K562 (cell line): ENCODE measurements around the gene TPX2. TPM values are rescaled to one million over a fixed set of nuclear protein-coding genes. Genes with fewer than 3 reads are reported as not detected.

Experiments
- BHLHE40 ChIP-seq: IDR thresholded peaks from 2 replicates; pipeline ENCODE4 v1.6.1; 2011; ENCODE audit warnings: low read length, improper control_type of control experiment
- CBFA2T2 ChIP-seq: fragments of 450-650 bp; conservative IDR thresholded peaks from 2 replicates; pipeline ENCODE4 v1.6.1; 2017; ENCODE audit warnings: mild to moderate bottlenecking
- CBX8 ChIP-seq: fragments of 200-600 bp; sonication (generic); IDR thresholded peaks from 2 replicates; pipeline ENCODE4 v1.6.1; 2012; ENCODE audit warnings: borderline replicate concordance, mixed run types, low read depth, mild to moderate bottlenecking, moderate library complexity, mixed read lengths, low read length, control low read depth, inconsistent platforms; ENCODE audit not compliant: poor library complexity, severe bottlenecking; ENCODE audit errors: extremely low read depth
- CHD2 ChIP-seq: IDR thresholded peaks from 2 replicates; pipeline ENCODE4 v1.6.1; 2011; ENCODE audit warnings: low read depth, low read length
- CREM ChIP-seq: IDR thresholded peaks from 2 replicates; pipeline ENCODE4 v1.6.1; 2014; ENCODE audit warnings: antibody characterized with exemption, low read depth
- E2F1 ChIP-seq: sonication (generic); formaldehyde crosslinking; IDR thresholded peaks from 2 replicates; pipeline ENCODE4 v1.8.1; 2023; ENCODE audit warnings: mild to moderate bottlenecking, missing genetic modification reagents, moderate library complexity
- EP400 ChIP-seq: fragments of 450-650 bp; IDR thresholded peaks from 2 replicates; pipeline ENCODE4 v1.6.1; 2017; ENCODE audit warnings: antibody characterized with exemption, mild to moderate bottlenecking, moderate library complexity
- GABPA ChIP-seq: fragments of 200-800 bp; sonication (Bioruptor generic); conservative IDR thresholded peaks from 2 replicates; pipeline ENCODE4 v1.6.1; 2016; ENCODE audit warnings: low read depth, missing genetic modification characterization, missing compliant biosample characterization
- HDAC2 ChIP-seq: fragments of 450-650 bp; IDR thresholded peaks from 2 replicates; pipeline ENCODE4 v1.6.1; 2016; ENCODE audit warnings: mild to moderate bottlenecking
- KLF6 ChIP-seq: fragments of 250-450 bp; sonication (Bioruptor Pico); IDR thresholded peaks from 2 replicates; pipeline ENCODE4 v1.4.0; 2020; ENCODE audit warnings: mild to moderate bottlenecking, moderate library complexity, borderline replicate concordance
- MCM3 ChIP-seq: fragments of 450-650 bp; IDR thresholded peaks from 2 replicates; pipeline ENCODE4 v1.6.1; 2016
- NFRKB ChIP-seq: fragments of 450-650 bp; IDR thresholded peaks from 2 replicates; pipeline ENCODE4 v1.6.1; 2016; ENCODE audit warnings: low read depth
- PCBP2 ChIP-seq: fragments of 200-400 bp; formaldehyde crosslinking; IDR thresholded peaks from 2 replicates; pipeline ENCODE4 v1.6.1; 2018; ENCODE audit warnings: low read length, low read depth, mild to moderate bottlenecking, moderate library complexity; ENCODE audit not compliant: poor library complexity, severe bottlenecking
- RBM15 ChIP-seq: fragments of 200-400 bp; formaldehyde crosslinking; IDR thresholded peaks from 2 replicates; pipeline ENCODE4 v1.6.1; 2018; ENCODE audit warnings: mild to moderate bottlenecking, low read length, moderate library complexity; ENCODE audit not compliant: insufficient read depth
- ZBTB2 ChIP-seq: fragments of 450-650 bp; IDR thresholded peaks from 2 replicates; pipeline ENCODE4 v1.6.1; 2016; ENCODE audit warnings: antibody characterized with exemption
- ZFP36 ChIP-seq: fragments of 150-350 bp; IDR thresholded peaks from 2 replicates; pipeline ENCODE4 v1.6.1; 2018; ENCODE audit warnings: low read length, low read depth; ENCODE audit not compliant: partially characterized antibody
- ZKSCAN1 ChIP-seq: fragments of 150-350 bp; IDR thresholded peaks from 2 replicates; pipeline ENCODE4 v1.6.1; 2016; ENCODE audit warnings: low read depth, low read length
- ZNF449 ChIP-seq: fragments of 250-450 bp; sonication (Bioruptor Pico); IDR thresholded peaks from 2 replicates; pipeline ENCODE4 v1.8.0; 2022; ENCODE audit warnings: moderate library complexity, mild to moderate bottlenecking, inconsistent platforms
- ZNF592 ChIP-seq: fragments of 450-650 bp; IDR thresholded peaks from 2 replicates; pipeline ENCODE4 v1.6.1; 2017; ENCODE audit warnings: antibody characterized with exemption, mild to moderate bottlenecking
- polyA plus RNA-seq, 8 experiments: library from polyadenylated mRNA; depleted of rRNA in 4 of 8; stranded (reverse) in 5 of 8; unstranded in 3 of 8; fragments of >200 nt; fragmentation: Nextera tagmentation in 2 of 8; fragmentation: Illumina TruSeq in 1 of 8; extraction: Ambion mirVana in 2 of 8; extraction: Trizol in 1 of 8; gene quantifications; 2 replicates each; pipeline versions ENCODE4 v1.2.1 to v1.2.3, GENCODE V29; 2011 to 2014; ENCODE audit warnings: inconsistent platforms in 1 of 8, missing spikeins in 1 of 8
- total RNA-seq, 7 experiments: library from RNA; depleted of rRNA in 6 of 7; stranded (reverse); fragments of >200 nt in 6 of 7; fragmentation: Illumina TruSeq in 2 of 7; extraction: Trizol in 2 of 7; gene quantifications; 2 replicates each; pipeline versions ENCODE4 v1.2.1 to v1.2.3, GENCODE V29; 2011 to 2021; ENCODE audit warnings: low replicate concordance in 1 of 7

The TPX2 gene
- total and polyA plus RNA-seq, 9 of the 15 experiments (the other 6 are each of a cell fraction or from before 2014, with no cell fraction given) = 48.0 to 241 (median 133) TPM

- TF ChIP-seq GABPA (no peak), ZFP36 (peak; percentile 64), ZBTB2 (peak; percentile 33; the same call in 1 of the 2 replicates), NFRKB (no peak), KLF6 (CRISPR knock-in tag) (no peak), CHD2 (no peak), CREM (peak; percentile 72), CBFA2T2 (peak; percentile 72), MCM3 (no peak), ZKSCAN1 (peak; percentile 37; the same call in 1 of the 2 replicates), CBX8 (no peak), BHLHE40 (no peak; the same call in 1 of the 2 replicates), ZNF592 (peak; percentile 85), EP400 (no peak), PCBP2 (no peak), ZNF449 (CRISPR knock-in tag) (no peak), HDAC2 (peak; percentile 72), RBM15 (no peak), E2F1 (CRISPR knock-in tag) (0 out of 2 replicates have a peak, but pooled peaks have one; percentile 36)
These were observed 97.1 kb downstream of the TPX2 start (continued) for GRCh38 chr20:31835977-31836852.
